Measurements from ENCODE around the gene MTIF3. TPM values are rescaled to one million over a fixed set of nuclear protein-coding genes. Genes with fewer than 3 reads are reported as not detected.

The MTIF3 gene
- total and polyA plus RNA-seq, 9 donors: 33.7 to 81.2 (median 39.3) TPM

DNA sequence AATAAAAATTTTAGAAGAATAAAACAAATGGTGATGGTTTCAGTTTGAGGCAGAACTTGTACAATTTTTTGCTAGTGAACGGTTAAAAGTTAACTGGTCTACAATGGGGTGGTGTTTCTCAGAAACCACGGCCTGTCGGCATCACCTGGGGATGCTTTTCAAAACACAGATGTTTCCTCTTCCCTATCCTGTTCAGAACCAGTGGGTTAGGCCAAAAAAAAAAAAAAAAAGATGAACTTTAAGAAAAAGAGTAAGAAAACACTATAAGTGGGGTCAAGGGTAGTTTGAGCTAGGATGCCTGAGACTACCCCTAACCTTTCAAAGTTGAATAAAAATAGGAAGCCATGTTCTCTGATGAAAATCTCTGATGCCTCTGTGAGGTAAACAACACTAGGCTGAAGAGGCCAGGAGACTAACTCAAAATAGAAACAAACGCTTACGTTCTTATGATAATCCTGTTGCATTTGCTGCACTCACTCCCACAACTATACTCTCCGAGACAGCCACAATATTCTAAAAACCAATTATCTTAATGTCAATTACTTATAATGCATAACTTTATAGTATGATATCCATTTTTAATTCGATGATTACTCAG, 3.3 kb downstream of the MTIF3 start:
- Histone ChIP-seq H3K27ac (no peak overlapping the region), H3K36me3 (no peaks in the 10 kb centered on the region), H3K4me1 (ENCODE audit: insufficient read depth) (peaks cover 8% of the 10 kb centered on the region), H3K9me3 (no peaks in the 10 kb centered on the region), H3K4me3 (no peak overlapping the region), H3K27me3 (no peaks in the 10 kb centered on the region)
- 36 to 55% (median 36%) methylated on average over 7 of the region's 7 CpGs for WGBS, 3 donors
- intact Hi-C loops (cut with DNase I): loop anchor here in 1 of 4 donors (10.0 kb wide), 1 partner anchor 192 kb away; the partner anchor contains the start of gene RPL21
- no peak for TF ChIP-seq EP300 (IDR thresholded peaks at IDR 0.05)
- TF ChIP-seq, protein P1, sequence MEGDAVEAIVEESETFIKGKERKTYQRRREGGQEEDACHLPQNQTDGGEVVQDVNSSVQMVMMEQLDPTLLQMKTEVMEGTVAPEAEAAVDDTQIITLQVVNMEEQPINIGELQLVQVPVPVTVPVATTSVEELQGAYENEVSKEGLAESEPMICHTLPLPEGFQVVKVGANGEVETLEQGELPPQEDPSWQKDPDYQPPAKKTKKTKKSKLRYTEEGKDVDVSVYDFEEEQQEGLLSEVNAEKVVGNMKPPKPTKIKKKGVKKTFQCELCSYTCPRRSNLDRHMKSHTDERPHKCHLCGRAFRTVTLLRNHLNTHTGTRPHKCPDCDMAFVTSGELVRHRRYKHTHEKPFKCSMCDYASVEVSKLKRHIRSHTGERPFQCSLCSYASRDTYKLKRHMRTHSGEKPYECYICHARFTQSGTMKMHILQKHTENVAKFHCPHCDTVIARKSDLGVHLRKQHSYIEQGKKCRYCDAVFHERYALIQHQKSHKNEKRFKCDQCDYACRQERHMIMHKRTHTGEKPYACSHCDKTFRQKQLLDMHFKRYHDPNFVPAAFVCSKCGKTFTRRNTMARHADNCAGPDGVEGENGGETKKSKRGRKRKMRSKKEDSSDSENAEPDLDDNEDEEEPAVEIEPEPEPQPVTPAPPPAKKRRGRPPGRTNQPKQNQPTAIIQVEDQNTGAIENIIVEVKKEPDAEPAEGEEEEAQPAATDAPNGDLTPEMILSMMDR (IDR thresholded peaks at IDR 0.05): no peak
- TF ChIP-seq POLR2A (IDR thresholded peaks at IDR 0.05): no peak
- DNase-seq: no peak

DNA sequence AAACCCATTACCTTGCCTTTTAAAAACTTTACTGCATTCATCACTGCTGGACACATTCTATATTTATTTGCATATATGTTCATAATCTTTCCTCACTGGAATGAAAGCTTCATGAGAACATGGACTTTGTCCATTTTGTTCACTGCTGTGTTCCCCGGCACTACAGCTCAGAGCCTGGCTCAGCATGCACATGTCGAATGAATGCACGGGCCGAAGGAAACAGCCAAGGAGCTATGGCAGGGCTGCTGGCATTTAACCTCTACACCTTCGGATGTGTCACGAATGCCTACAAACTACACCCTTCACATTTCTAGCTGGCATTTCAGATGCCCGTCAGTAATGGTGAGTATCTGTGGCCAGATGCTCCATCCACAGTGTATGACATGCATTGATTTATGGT, 7.6 kb downstream of the MTIF3 start:
- Histone ChIP-seq H3K4me1 (ENCODE audit: insufficient read depth) (no peaks in the 10 kb centered on the region), H3K36me3 (no peaks in the 10 kb centered on the region), H3K27me3 (no peaks in the 10 kb centered on the region), H3K9me3 (no peaks in the 10 kb centered on the region), H3K27ac (no peak overlapping the region), H3K4me3 (no peak overlapping the region)
- no peak for TF ChIP-seq EP300 (IDR thresholded peaks at IDR 0.05)
- TF ChIP-seq POLR2A (IDR thresholded peaks at IDR 0.05): no peak
- TF ChIP-seq, protein P1 (IDR thresholded peaks at IDR 0.05): no peak
- no peak for DNase-seq
- 88 to 90% (median 89%) methylated on average over 7 of the region's 7 CpGs for WGBS, 3 donors
- intact Hi-C loops (cut with DNase I): loop anchor here in 1 of 4 donors (10.0 kb wide), 1 partner anchor 188 kb away; the partner anchor contains the start of gene RPL21

DNA sequence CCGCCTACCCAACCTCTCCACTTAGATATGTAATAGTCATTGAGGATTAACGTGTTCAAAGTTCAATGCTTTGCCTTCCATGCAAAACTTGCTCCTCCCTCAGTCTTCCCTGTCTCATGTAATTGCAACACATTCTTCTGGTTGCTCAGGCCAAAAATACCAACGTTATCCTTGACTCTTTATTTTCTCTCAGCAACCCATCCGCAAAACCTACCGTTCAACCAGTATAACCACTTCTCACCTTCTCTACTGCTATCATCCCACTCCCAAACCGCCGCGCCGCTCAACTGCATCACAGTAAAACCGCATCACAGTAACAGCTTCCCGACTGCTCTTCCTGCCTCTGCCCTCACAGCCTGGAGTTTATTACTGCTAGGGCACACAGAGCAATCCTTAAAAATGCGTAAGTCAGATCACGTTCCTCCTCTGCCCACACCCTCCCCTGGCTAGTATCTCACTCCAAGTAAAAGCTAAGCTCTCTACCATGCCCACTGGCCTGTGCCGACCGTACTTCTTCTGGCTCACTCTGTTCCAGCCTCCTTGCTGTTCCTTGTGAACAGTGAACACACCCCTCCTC, 8.2 kb downstream of the MTIF3 start:
- H3K4me1 ChIP-seq (ENCODE audit: insufficient read depth): no peaks in the 10 kb centered on the region
- no peak overlapping the region for H3K4me3 ChIP-seq
- DNase-seq: no peak
- H3K27ac ChIP-seq: no peak overlapping the region
- intact Hi-C loops (cut with DNase I): loop anchor here in 1 of 4 donors (10.0 kb wide), 1 partner anchor 187 kb away; the partner anchor contains the start of gene RPL21
- TF ChIP-seq, protein P1 (IDR thresholded peaks at IDR 0.05): no peak
- no peak for TF ChIP-seq EP300 (IDR thresholded peaks at IDR 0.05)
- TF ChIP-seq POLR2A (IDR thresholded peaks at IDR 0.05): no peak
- H3K27me3 ChIP-seq: no peaks in the 10 kb centered on the region
- no peaks in the 10 kb centered on the region for H3K36me3 ChIP-seq
- 73 to 78% (median 74%) methylated on average over 15 of the region's 15 CpGs for WGBS, 3 donors
- no peaks in the 10 kb centered on the region for H3K9me3 ChIP-seq

DNA sequence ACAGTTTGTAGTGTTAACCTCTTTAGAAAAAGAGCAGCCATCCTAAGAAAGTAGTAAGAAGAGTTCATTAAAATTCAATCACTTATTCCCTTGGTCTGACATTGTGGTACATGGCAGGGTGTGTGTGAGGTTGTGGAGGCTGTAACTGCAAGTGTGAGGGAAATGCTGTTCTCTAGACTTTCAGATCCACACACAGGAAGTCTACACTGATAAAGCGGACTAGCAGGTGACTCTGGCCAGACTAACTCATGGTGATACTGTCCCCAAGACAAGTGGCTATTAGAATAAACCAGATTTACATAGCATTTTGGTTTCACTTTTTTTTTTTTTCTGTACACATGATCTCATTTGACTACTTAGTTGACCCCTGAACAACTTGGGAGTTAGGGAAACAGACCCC, 10.0 kb downstream of the MTIF3 start:
- no peaks in the 10 kb centered on the region for H3K9me3 ChIP-seq
- DNase-seq: no peak
- intact Hi-C loops (cut with DNase I): loop anchor here in 1 of 4 donors (10.0 kb wide), 1 partner anchor 186 kb away; the partner anchor contains the start of gene RPL21
- H3K27me3 ChIP-seq: no peaks in the 10 kb centered on the region
- TF ChIP-seq, protein P1 (IDR thresholded peaks at IDR 0.05): no peak
- TF ChIP-seq POLR2A (IDR thresholded peaks at IDR 0.05) (no peak), EP300 (IDR thresholded peaks at IDR 0.05) (no peak)
- no peaks in the 10 kb centered on the region for H3K36me3 ChIP-seq
- H3K4me1 ChIP-seq (ENCODE audit: insufficient read depth): no peaks in the 10 kb centered on the region
- 97 to 100% (median 100%) methylated on average over 1 of the region's 1 CpG for whole genome bisulfite sequencing, 3 donors
- no peak overlapping the region for H3K27ac ChIP-seq
- H3K4me3 ChIP-seq: no peak overlapping the region

Data from ovary (tissue), 9 donors.